Astrocyte of the cerebellum (primary cell): Measurements from ENCODE around the gene ACAP3.

Source experiments
- DNase-seq: peaks from one replicate; pipeline ENCODE4 v3.0.0-alpha.2; 2011; ENCODE audit warnings: low read depth
- H3K4me3 ChIP-seq: 2 replicates; pipeline ENCODE4 v1.5.1; 2011; ENCODE audit warnings: mild to moderate bottlenecking, low read depth, low read length, moderate library complexity
- in situ Hi-C: cut with HindIII; loops from 2 replicates; pipeline ENCODE4 v1.10.0; 2017; ENCODE audit warnings: low sequenced_read_pairs
- TF ChIP-seq, protein P1 (sequence below): IDR thresholded peaks from 2 replicates; pipeline ENCODE4 v1.5.1; 2012; ENCODE audit warnings: low read length, low read depth, moderate library complexity, mild to moderate bottlenecking; ENCODE audit errors: missing control alignments

ACAP3 gene

DNA sequence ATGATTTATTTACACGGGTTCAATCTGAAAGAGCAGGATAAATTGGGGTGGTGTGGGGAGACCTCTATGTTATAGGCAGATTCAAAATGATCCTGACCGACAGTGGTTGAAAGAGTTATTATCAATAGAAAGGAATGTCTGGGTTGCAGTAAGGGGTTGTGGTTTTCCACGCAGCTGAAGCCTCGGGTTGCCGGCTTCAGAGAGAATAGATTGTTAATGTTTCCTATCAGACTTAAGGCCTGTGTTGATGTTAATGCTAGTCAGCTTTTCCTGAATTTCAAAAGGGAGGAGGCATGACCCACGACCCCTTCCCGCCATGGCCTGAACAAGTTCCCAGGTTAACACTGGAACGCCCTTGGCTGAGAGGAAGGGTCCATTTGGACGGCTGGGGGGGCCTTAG lies 31.9 kb downstream of the ACAP3 start:
- DNase-seq: no peak
- no peak overlapping the region for H3K4me3 ChIP-seq
- in situ Hi-C loops: loop anchor here (25.0 kb wide), 1 partner anchor 139 kb away; no protein-coding TSS in a partner anchor
- TF ChIP-seq, protein P1, sequence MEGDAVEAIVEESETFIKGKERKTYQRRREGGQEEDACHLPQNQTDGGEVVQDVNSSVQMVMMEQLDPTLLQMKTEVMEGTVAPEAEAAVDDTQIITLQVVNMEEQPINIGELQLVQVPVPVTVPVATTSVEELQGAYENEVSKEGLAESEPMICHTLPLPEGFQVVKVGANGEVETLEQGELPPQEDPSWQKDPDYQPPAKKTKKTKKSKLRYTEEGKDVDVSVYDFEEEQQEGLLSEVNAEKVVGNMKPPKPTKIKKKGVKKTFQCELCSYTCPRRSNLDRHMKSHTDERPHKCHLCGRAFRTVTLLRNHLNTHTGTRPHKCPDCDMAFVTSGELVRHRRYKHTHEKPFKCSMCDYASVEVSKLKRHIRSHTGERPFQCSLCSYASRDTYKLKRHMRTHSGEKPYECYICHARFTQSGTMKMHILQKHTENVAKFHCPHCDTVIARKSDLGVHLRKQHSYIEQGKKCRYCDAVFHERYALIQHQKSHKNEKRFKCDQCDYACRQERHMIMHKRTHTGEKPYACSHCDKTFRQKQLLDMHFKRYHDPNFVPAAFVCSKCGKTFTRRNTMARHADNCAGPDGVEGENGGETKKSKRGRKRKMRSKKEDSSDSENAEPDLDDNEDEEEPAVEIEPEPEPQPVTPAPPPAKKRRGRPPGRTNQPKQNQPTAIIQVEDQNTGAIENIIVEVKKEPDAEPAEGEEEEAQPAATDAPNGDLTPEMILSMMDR: no peak

DNA sequence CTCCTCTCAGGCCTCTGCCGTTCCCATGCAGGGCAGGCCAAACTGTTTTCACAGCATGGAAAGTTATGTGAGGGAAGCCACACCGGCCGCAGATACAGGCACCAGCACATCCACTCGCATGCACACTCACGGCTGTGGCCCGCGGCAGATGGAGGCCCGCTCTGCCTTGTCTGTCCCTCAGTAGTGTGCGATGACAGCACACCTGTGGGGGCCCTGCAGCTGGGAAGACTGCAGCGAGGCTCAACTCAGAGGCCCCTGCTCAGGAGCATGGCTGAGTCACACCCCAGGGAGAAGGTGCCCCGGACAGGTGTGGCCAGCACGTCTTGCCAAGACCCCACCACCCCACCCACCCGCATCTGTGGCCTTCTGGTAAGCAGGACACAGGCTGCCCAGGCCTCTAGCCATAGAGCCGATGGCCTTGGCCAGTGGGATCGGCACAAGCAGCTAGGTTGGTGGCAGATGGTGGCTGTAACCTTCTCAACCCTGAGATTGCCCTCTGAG lies 32.7 kb downstream of the ACAP3 start:
- no peak for DNase-seq
- TF ChIP-seq, protein P1: no peak
- peak overlapping the region; percentile 84 for H3K4me3 ChIP-seq
- in situ Hi-C loops: loop anchor here (25.0 kb wide), 1 partner anchor 138 kb away; no protein-coding TSS in a partner anchor

DNA sequence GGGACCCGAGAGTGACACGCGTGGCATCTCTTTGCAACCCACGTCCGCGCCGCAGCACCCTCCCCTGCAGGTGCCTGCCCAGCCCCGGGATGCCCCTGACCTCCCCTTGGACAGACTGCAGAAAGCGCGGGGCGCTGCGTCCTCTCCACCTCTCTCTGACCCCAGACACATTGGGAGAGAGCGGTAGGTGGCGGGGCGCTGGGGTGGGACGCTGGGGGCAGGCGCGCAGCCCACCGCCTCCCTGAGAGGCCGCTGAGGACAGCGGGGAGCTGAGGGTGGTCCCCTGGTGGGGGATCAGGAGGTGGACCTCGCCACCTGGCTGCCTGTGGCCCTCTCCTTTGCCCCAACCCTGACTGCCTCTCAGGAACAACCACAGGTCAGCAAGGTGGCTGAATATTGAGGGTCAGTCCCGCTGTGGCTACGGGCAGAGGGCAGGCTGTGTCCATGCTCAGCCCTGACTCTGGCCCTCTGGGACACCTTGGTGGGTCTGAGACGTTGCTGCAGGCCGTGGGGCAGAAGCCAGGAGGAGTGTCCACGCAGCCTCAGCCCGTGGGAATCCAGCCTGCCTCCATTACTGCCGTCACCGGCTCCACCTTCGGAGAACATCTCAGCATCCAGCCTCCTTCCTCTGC lies 33.3 kb downstream of the ACAP3 start:
- no peak for DNase-seq
- peak overlapping the region; percentile 84 for H3K4me3 ChIP-seq
- in situ Hi-C loops: no loop called here

DNA sequence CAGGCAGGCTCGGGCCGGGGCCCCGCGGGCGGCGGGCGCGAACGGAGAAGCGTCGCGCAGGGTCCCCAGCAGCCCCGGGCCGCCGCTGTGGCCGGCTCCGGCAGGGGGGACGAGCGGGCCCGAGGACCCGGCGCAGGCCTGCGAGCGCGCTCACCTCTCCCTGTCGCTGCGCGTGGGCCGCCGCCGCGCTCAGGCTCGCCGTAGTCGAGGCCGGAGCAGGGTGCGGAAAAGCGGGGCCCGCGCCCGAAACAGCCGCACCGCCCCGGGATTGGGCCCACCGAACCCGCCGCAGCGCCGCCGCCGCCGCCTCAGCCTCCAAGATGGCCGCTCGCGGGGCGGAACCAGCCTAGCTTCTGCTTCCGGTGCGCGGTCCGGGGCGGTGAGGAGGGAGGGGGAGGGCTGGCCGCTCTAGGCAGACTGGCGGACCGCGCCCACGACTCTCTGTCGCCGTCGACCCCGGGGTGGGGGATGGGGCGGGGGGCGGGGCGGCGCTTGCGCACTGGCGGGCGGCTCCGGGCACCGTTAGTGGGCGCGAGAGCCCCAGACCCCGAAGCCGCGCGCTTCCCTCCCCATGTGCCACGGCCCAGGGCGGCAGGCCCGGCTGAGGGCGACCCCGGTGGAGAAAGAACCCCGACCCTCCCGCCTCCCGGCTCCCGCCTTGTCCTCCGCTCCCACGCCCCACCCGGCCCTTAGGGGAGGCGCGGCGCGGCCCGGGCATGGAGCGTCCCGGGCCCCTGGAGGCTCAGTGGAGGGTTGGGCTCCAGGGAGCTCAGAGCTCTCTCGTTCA lies 34.0 kb downstream of the ACAP3 start, which contains the start of gene UBE2J2:
UBE2J2 (minus strand) TSS at position 343 of the 787 bp plus-strand sequence. CDS start 5,862 bp downstream, outside the sequence.
- TF ChIP-seq, protein P1: no peak
- H3K4me3 ChIP-seq: peak within 1 kb of the TSS; percentile 84
- in situ Hi-C loops: no loop called here
- peak; percentile 73 for DNase-seq

More for the DNA sequence above, 33.3 kb downstream of the ACAP3 start:
- TF ChIP-seq, protein P1: no peak

DNA sequence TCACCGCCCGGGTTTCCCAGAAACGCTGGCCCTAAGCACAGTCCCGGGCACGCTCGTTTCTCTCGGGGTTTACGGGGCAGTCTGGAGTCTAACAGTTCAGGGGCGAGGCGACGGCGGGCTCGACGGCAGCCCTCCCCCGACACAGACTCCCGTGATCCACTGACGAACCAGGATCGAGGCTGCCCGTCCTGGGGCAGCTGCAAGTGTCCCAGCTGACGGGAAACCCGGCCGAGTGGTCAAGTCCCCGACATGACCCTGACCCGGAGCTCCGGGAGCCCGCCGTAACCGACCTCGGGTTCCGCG lies 34.6 kb downstream of the ACAP3 start:
- TF ChIP-seq, protein P1: no peak
- no peak for DNase-seq
- in situ Hi-C loops: no loop called here
- H3K4me3 ChIP-seq: peak overlapping the region; percentile 84

DNA sequence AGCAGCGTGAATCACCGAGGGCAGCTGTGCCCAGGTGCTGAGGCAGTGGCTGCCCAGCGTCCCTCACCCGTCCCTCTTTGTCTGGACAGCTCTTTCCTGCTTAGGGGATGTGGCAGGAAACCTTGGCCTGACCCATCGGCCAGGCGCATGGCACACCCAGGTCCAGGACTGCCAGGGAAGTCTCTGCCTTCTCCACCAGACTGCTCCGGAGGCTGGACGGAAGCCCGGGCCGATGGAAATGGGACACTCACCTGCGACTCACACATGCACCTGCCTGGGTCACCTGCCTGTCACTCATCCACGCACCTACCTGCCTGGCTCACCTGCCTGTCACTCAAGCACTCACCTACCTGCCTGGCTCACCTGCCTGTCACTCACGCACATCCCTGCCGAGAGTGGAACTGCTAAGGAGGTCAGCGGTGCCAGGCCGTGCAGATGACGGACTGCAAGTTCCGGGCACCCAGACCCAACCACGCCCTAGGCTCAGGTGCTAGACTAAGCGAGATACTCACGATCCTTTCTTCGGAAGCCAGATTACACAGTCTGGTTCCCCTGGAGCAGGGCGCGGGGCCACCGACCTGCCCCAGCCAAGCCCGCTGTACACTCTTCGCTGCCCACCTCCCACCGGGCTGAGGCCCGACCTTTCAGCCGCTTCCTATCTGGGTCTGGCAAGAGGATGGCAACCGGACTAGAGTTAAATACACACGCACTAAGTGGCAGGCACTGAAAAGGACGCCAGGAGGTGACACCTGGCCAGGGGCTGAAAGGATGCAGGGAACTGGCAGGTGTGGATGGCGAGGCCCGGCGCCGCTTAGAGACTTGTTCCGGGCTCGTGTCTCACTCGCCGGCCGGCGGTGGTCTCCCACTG lies 35.2 kb downstream of the ACAP3 start:
- H3K4me3 ChIP-seq: peak overlapping the region; percentile 84
- TF ChIP-seq, protein P1: no peak
- no peak for DNase-seq
- in situ Hi-C loops: no loop called here
